Duodenal mucosa (tissue), 2 donors: ENCODE results near the gene SCP2.
A peak's percentile ranks its signal among the peaks of the same experiment; 100 is the strongest.

Source experiments
- H3K27ac ChIP-seq: one replicate; pipeline ENCODE4 v1.7.0; 2013; ENCODE audit warnings: low read depth, low read length
- H3K27me3 ChIP-seq, 2 donors: one replicate each; pipeline ENCODE4 v1.7.0; 2013; ENCODE audit warnings: low read length in 2 of 2, control low read depth in 1 of 2; ENCODE audit not compliant: insufficient read depth in 2 of 2, control insufficient read depth in 1 of 2
- H3K36me3 ChIP-seq, 2 donors: one replicate each; pipeline ENCODE4 v1.7.0; 2013; ENCODE audit warnings: low read length in 2 of 2, control low read depth in 1 of 2; ENCODE audit not compliant: insufficient read depth in 2 of 2, control insufficient read depth in 1 of 2
- H3K4me1 ChIP-seq, 2 donors: one replicate each; pipeline ENCODE4 v1.7.0; 2013; ENCODE audit warnings: low read length in 2 of 2, control low read depth in 1 of 2; ENCODE audit not compliant: insufficient read depth in 2 of 2, control insufficient read depth in 1 of 2
- H3K4me3 ChIP-seq, 2 donors: one replicate each; pipeline ENCODE4 v1.7.0; 2013; ENCODE audit warnings: low read length in 2 of 2, low read depth in 1 of 2
- H3K9ac ChIP-seq, 2 donors: one replicate each; pipeline ENCODE4 v1.7.0; 2013; ENCODE audit warnings: low read length in 2 of 2, low read depth in 1 of 2
- H3K9me3 ChIP-seq, 2 donors: one replicate each; pipeline ENCODE4 v1.7.0; 2013; ENCODE audit warnings: low read length in 2 of 2, control low read depth in 1 of 2; ENCODE audit not compliant: control insufficient read depth in 1 of 2

SCP2 gene

DNA sequence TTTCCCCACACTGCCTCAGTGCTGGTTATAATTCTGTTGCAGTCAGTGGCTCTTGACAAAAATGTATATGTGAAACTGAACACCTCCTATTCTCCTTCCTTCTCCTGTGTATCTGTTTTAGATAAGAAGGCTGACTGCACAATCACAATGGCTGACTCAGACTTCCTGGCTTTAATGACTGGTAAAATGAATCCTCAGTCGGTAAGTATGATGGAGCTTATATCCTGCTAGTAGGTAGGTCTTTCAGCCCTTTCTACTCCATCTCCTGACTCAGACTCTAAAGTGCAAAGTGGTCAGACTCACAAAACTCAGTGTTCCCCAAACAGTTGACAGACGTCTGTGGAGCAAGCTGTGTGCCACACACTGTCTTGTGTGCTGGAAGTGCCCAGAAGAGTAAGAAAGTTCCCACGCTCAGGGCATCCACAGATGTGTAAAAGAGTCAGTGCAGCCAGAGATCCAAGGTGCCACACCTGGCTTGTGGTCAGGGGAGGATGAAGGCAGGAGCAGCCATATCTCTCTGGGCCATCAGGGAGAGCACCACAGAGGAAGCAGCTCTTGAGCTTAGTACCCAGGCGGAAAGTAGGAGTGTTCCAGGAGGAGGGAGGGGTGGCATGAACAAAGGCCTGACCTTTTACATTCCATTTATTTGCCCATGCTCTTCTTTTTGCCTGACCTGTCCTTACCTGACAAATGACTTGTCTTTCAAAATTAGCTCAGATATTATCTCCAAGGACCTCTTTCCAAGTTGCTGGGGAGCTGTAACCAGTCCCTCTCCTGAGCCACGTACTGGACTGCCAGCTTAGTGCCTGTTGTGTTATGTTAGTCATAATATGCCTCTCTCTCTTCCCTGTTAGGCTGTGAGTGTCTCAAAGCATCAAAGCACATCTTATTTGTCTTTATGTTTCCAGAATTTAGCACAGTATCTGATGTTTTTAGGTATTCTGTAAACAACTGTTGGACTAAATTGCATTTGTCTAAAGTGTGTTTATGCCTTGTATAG is 121.0 kb downstream of the SCP2 start:
- Histone ChIP-seq H3K9ac (no peak overlapping the region), H3K4me1 (peaks cover 4 to 18% of the 10 kb centered on the region in 2 donors), H3K36me3 (peaks cover 23 to 44% of the 10 kb centered on the region in 2 donors), H3K27me3 (no peaks in the 10 kb centered on the region), H3K27ac (no peak overlapping the region), H3K9me3 (no peaks in the 10 kb centered on the region), H3K4me3 (no peak overlapping the region)

DNA sequence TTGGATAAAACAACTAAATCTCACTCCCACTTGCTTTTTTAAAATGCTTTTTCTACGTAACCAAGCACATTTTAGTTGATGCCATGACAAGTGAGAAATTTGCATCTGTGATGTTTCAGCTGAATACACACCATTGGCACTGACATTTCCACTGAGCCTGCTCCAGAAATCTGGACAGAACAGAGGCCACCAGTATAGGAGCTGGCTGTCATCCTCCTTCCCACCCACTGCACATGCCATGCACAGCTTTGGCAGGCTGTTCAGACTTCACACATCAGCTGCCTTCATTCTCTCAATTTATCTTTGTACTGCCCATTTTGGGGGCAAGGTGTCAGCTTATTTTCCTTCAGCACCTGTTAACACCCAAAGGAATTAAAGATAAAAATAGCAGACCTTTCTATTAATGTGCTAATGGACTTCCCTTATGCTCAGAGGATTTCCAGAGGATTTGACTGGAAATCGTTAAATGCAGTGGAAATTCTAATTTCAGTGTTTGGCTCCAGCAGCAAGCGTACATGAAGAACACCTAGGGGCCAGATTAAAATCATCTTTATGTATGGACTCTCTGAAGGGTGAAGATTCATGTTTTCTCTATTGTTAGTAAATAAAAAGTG is 122.0 kb downstream of the SCP2 start:
- Histone ChIP-seq H3K36me3 (peaks cover 28 to 48% of the 10 kb centered on the region in 2 donors), H3K27me3 (no peaks in the 10 kb centered on the region)

DNA sequence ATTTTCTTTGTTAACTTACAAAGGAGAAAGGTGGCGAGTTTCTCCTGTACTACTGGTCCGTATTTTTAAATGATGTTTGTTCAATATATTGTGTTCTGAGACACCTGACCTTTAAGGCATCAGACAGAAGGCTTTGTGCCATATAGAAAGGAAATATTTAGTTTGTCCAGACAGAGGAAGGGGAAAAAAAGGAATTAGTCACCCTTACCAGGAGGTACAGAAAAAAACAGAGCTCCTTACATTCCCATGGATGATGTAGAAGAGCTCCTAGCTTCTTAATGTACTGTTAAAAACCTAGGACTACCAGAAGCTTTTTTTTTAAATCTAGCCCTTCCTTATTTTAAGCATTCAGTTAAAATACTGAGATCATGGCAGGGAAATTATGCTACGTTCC is 122.5 kb downstream of the SCP2 start:
- H3K27me3 ChIP-seq, result no peaks in the 10 kb centered on the region
- H3K9me3 ChIP-seq, result no peaks in the 10 kb centered on the region
- H3K9ac ChIP-seq, result no peak overlapping the region
- no peak overlapping the region for H3K4me3 ChIP-seq
- H3K27ac ChIP-seq, result no peak overlapping the region
- peaks cover 4 to 18% of the 10 kb centered on the region in 2 donors for H3K4me1 ChIP-seq
- H3K36me3 ChIP-seq, result peaks cover 28 to 45% of the 10 kb centered on the region in 2 donors

More for the DNA sequence above, 122.0 kb downstream of the SCP2 start:
- Histone ChIP-seq H3K27ac (no peak overlapping the region), H3K4me1 (peaks cover 4 to 18% of the 10 kb centered on the region in 2 donors), H3K4me3 (no peak overlapping the region), H3K9me3 (no peaks in the 10 kb centered on the region), H3K9ac (no peak overlapping the region)

DNA sequence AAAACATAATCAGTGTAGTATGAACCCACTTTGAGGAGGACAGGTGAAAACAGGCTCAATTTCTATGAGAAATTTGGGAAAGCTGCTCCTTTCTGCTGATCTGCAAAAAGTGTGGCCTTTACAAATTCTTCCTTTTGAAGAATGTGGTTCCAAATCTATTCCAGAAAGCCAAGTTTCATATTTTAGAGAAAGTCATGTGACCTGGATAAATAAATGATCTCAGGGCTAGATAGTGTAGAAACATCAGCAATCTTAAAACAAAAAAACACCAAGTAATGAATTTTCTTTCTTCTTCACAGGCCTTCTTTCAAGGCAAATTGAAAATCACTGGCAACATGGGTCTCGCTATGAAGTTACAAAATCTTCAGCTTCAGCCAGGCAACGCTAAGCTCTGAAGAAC is 123.2 kb downstream of the SCP2 start:
- Histone ChIP-seq H3K4me3 (no peak overlapping the region), H3K9ac (no peak overlapping the region), H3K36me3 (peaks cover 28 to 45% of the 10 kb centered on the region in 2 donors), H3K4me1 (peaks cover 4 to 18% of the 10 kb centered on the region in 2 donors), H3K27ac (no peak overlapping the region), H3K27me3 (no peaks in the 10 kb centered on the region), H3K9me3 (no peaks in the 10 kb centered on the region)

DNA sequence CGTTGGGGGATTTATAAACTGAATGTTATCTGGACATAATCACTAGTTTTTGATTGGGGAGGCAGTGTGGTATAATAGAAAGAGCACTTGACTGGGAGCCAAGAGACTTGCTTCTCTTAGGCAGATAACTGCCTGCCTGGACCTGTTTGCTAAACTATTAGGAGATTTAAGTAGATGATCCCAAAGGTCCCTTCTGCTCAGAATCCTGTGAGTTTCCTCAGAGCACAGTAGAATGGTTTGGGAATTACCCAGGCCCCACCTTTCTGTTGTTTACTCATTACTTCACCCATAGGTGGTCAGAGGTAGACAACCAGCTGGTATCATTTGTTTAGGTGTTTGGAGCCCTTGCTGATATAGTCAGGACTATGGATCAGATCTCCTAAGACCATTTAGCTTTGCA is 124.6 kb downstream of the SCP2 start:
- Histone ChIP-seq H3K36me3 (peaks cover 28 to 45% of the 10 kb centered on the region in 2 donors), H3K27ac (no peak overlapping the region), H3K9me3 (no peaks in the 10 kb centered on the region), H3K4me3 (no peak overlapping the region), H3K4me1 (peaks cover 4 to 18% of the 10 kb centered on the region in 2 donors), H3K9ac (no peak overlapping the region), H3K27me3 (no peaks in the 10 kb centered on the region)

DNA sequence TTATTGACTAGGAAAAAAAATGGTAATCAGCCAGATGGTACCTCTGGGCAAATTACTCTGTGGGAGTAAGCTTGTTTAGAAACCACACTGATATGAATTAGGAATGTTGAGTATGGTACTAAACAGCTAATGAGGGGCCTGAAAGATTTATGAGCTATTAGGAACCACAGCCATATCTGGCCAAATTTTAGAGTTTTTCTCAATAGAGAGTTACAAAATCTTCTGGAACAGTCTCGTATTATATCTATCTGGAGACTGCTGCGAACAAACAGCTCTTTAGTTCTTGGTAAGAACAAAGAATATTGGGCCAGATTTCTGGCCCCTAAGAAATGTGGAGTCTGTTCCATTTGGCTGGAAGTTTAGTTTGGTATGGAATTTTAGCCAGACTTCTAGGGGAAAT is 130.1 kb downstream of the SCP2 start:
- no peak overlapping the region for H3K9ac ChIP-seq
- peaks cover 7% of the 10 kb centered on the region in 2 donors for H3K27me3 ChIP-seq
- peaks cover 0 to 3% of the 10 kb centered on the region in 2 donors for H3K4me1 ChIP-seq
- no peak overlapping the region for H3K4me3 ChIP-seq
- H3K36me3 ChIP-seq, result peaks cover 4 to 7% of the 10 kb centered on the region in 2 donors
- H3K9me3 ChIP-seq, result no peaks in the 10 kb centered on the region
- H3K27ac ChIP-seq, result no peak overlapping the region

DNA sequence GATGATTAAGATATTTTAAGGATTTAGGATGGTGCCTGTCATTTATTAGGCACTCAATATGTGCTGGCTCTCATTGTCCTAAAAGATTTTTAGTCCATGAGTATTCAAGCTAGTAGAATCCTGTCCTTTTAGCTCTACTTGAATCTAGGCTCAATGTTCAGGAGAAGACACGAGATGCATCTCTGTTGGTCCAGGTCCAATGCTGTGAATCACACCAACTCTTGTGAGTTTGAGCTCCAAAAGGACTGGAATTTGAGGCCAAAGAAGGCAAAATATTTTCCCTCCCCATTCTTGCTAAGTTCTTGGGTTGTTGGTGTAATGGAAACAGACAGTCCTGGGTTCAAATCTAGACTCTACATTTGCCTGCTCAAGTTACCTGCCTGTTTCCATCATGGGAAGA is 133.5 kb downstream of the SCP2 start:
- Histone ChIP-seq H3K36me3 (no peaks in the 10 kb centered on the region), H3K27me3 (peaks cover 7 to 18% of the 10 kb centered on the region in 2 donors), H3K4me1 (peaks cover 0 to 3% of the 10 kb centered on the region in 2 donors), H3K27ac (no peak overlapping the region), H3K9me3 (no peaks in the 10 kb centered on the region), H3K4me3 (no peak overlapping the region), H3K9ac (no peak overlapping the region)

DNA sequence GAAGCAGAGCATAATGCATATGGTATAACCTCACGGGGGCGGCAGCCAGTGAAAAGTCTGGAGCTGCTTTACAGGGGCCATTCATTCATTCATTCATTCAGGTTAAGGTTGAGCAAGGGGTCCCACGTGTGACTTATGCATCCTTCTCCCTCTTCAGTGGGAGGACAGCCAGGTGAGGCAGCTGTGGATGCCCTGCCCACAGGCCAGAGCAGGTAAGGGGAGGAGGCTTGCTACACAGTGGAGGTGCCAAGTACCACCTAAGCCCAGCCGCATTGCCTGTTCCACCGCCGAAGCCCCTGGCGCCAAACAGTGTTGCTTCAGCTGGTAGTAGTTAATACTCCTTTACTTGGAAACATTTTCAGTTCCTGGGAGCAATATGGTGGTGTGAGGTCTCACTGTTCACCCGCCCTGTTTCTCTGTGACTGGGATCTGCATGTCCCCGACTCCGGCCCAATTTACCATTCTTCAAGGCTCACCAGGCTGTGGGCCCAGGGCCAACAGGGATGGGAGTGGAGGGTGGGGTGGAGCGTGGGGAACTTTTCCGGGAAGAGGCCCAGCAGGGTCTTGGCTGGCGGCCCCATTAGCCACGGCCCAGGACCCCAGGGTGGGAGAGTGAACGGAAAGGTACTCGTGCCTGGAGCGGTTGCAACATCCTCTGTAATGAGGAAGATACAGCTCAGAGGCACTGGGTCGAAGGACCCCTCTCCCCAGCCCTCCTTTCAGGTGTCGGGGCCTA is 134.2 kb downstream of the SCP2 start:
- peaks cover 7 to 18% of the 10 kb centered on the region in 2 donors for H3K27me3 ChIP-seq
- no peak overlapping the region for H3K27ac ChIP-seq
- no peaks in the 10 kb centered on the region for H3K9me3 ChIP-seq
- no peak overlapping the region for H3K9ac ChIP-seq
- H3K36me3 ChIP-seq, result no peaks in the 10 kb centered on the region
- H3K4me1 ChIP-seq, result peaks cover 0 to 3% of the 10 kb centered on the region in 2 donors
- H3K4me3 ChIP-seq, result no peak overlapping the region

DNA sequence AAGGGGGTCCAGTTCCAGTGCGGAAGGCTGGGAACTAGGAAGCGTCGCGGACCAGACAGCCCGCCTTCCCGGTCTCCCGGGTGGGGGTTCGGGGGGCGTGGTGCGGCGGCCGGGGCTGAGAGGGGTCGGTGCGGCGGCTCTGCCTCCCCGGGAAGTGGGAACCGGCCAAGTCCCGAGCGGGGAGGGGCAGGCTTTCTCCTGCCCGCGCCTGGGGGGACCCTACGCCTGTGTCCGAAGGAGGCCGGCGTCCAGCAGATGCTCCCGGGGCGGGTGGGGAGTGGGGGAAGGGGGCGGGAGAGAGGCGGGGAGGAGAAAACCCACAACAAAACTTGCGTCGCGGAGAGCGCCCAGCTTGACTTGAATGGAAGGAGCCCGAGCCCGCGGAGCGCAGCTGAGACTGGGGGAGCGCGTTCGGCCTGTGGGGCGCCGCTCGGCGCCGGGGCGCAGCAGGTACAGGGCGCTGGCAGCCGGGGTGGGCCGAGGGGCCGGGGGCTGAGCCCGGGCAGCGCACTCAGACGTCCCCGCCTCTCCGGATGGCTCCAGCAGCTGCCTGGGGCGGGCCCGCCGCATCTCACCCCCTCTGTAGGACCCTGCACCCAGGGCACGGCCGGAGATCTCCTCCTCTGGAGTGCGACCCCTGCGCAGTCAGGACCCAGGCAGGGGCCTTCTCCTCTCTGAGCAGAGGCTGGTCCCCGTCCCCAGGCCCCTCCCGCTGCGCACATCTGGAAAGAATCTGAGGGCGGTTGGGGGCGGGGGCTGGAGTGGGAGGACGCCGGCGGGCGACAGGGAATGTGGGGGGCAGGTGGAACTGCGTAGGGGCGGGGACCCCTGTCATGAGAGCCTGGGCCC is 135.0 kb downstream of the SCP2 start, which contains the start of gene PODN:
Gene PODN, plus strand, starts transcription at position 355 of the 849 bp plus-strand sequence. CDS start 7,643 bp downstream, outside the sequence.
- Histone ChIP-seq H3K4me3 (peak within 1 kb of the TSS; percentile 25 to 43), H3K27me3 (peaks cover 7 to 18% of the 10 kb centered on the region in 2 donors), H3K4me1 (peaks cover 0 to 3% of the 10 kb centered on the region in 2 donors), H3K9ac (no peak within 1 kb of the TSS), H3K27ac (no peak within 1 kb of the TSS), H3K36me3 (no peaks in the 10 kb centered on the region), H3K9me3 (no peaks in the 10 kb centered on the region)
